Right lobe of liver (tissue), 4 donors: ENCODE data around the gene RBM19.

ENCODE experiments used
- POLR2A ChIP-seq: fragments of 450-650 bp; IDR thresholded peaks from one replicate; pipeline ENCODE4 v1.6.1; 2017; ENCODE audit warnings: antibody characterized with exemption, mild to moderate bottlenecking
- TF ChIP-seq, protein P1 (sequence below), 4 donors: fragments of 200-600 bp in 3 of 4; fragments of 450-650 bp in 1 of 4; IDR thresholded peaks; one replicate each; pipeline versions ENCODE4 v1.5.1 to v1.8.0; 2016 to 2022; ENCODE audit warnings: antibody characterized with exemption in 4 of 4, mild to moderate bottlenecking in 2 of 4
- donor health status: DM: no; HTN: no; CAD: no.
- donor health status: DM: no; HTN: no; CAD: no.
- donor health status: DM: no; HTN: yes; CAD: no.

DNA sequence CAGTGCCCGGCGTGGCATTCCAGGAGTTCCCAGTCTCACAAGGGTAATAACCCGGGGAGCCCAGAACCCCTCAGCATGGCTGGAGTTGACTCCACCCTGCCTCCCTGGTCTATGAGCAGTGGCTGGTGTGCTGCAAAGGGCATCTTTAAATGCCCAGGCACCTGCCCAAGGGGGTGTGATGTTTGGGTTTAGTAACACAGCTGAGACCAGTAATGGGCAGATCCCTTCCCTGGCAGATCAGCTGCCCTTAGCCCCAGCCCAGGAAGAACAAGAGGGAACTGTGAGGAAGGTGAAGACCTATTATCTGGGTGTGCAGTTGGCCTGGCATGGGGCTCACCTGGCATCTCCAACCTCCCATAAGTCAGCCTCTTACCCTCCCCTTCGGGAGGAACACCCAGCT is 35.9 kb downstream of the RBM19 start:
- TF ChIP-seq POLR2A: no peak
- TF ChIP-seq, protein P1, sequence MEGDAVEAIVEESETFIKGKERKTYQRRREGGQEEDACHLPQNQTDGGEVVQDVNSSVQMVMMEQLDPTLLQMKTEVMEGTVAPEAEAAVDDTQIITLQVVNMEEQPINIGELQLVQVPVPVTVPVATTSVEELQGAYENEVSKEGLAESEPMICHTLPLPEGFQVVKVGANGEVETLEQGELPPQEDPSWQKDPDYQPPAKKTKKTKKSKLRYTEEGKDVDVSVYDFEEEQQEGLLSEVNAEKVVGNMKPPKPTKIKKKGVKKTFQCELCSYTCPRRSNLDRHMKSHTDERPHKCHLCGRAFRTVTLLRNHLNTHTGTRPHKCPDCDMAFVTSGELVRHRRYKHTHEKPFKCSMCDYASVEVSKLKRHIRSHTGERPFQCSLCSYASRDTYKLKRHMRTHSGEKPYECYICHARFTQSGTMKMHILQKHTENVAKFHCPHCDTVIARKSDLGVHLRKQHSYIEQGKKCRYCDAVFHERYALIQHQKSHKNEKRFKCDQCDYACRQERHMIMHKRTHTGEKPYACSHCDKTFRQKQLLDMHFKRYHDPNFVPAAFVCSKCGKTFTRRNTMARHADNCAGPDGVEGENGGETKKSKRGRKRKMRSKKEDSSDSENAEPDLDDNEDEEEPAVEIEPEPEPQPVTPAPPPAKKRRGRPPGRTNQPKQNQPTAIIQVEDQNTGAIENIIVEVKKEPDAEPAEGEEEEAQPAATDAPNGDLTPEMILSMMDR (IDR thresholded peaks at IDR 0.05): no peak
